ENCODE results near the gene EHBP1L1. TPM values are rescaled to one million over a fixed set of nuclear protein-coding genes. Genes with fewer than 3 reads are reported as not detected.

Gene EHBP1L1
- total RNA-seq, 1 experiment from 2014 or later: 19.6 TPM

DNA sequence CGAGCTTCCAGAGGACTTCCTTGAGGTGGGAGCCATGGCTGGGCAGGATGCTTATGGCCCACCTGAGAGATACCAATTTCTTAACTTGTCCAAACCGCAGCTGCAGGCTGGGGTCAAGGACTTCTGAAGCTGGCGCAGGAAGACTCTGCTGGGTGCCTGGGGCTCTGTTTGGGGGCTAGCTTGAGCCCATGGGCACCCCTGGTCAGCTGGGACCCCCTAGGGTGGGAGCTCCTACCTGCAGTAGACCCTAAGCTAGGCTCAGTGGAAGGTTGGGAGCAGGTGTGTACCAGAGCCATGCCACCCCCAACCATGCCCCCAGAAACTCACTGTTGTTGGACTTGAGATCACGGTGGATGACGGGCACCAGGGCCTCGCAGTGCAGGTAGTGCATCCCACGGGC, 36.8 kb downstream of the EHBP1L1 start:
- BruUV-seq (replicated peaks): no TSS peak
- intact Hi-C loops (cut with micrococcal nuclease; ENCODE audit: unreplicated experiment): no loop called here
- no peak for DNase-seq
- Mint-ChIP-seq H3K27ac (ENCODE audit: unreplicated experiment) (peak overlapping the region; percentile 72), H3K36me3 (ENCODE audit: insufficient read depth, unreplicated experiment) (peaks cover 59% of the 10 kb centered on the region), H3K9me3 (ENCODE audit: unreplicated experiment) (no peaks in the 10 kb centered on the region), H3K4me3 (ENCODE audit: unreplicated experiment) (peak overlapping the region; percentile 96), H3K27me3 (ENCODE audit: insufficient read depth, unreplicated experiment) (no peaks in the 10 kb centered on the region), H3K4me1 (ENCODE audit: low read depth, unreplicated experiment) (peaks cover 31% of the 10 kb centered on the region)
- ChIA-PET POLR2A (interaction anchor here (0.7 kb wide), 1 partner anchor 40 kb away, joined by 3 read pairs; the partner anchor contains the start of gene FAM89B), CTCF (interaction anchor here (0.5 to 1.0 kb wide), 2 partner anchors 18 to 60 kb away, joined by 3 to 4 read pairs; no protein-coding TSS in a partner anchor)
- no peaks in the 10 kb centered on the region for H3K27me3 ChIP-seq (replicated peaks; ENCODE audit: control insufficient read depth, insufficient read depth, low read length)
- peak overlapping the region; percentile 91 for H3K4me3 ChIP-seq (ENCODE audit: low read depth, low read length)
- H3K9me3 ChIP-seq: no peaks in the 10 kb centered on the region
- peaks cover 7% of the 10 kb centered on the region for H3K36me3 ChIP-seq (ENCODE audit: control insufficient read depth, insufficient read depth, low read length)
- TF ChIP-seq, protein P1, sequence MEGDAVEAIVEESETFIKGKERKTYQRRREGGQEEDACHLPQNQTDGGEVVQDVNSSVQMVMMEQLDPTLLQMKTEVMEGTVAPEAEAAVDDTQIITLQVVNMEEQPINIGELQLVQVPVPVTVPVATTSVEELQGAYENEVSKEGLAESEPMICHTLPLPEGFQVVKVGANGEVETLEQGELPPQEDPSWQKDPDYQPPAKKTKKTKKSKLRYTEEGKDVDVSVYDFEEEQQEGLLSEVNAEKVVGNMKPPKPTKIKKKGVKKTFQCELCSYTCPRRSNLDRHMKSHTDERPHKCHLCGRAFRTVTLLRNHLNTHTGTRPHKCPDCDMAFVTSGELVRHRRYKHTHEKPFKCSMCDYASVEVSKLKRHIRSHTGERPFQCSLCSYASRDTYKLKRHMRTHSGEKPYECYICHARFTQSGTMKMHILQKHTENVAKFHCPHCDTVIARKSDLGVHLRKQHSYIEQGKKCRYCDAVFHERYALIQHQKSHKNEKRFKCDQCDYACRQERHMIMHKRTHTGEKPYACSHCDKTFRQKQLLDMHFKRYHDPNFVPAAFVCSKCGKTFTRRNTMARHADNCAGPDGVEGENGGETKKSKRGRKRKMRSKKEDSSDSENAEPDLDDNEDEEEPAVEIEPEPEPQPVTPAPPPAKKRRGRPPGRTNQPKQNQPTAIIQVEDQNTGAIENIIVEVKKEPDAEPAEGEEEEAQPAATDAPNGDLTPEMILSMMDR (IDR thresholded peaks at IDR 0.05; ENCODE audit: insufficient read depth in 1 of 2, low read depth in 1 of 2, low read length in 1 of 2, severe bottlenecking in 1 of 2, unreplicated experiment in 1 of 2): no peak
- H3K4me1 ChIP-seq: peaks cover 23% of the 10 kb centered on the region

DNA sequence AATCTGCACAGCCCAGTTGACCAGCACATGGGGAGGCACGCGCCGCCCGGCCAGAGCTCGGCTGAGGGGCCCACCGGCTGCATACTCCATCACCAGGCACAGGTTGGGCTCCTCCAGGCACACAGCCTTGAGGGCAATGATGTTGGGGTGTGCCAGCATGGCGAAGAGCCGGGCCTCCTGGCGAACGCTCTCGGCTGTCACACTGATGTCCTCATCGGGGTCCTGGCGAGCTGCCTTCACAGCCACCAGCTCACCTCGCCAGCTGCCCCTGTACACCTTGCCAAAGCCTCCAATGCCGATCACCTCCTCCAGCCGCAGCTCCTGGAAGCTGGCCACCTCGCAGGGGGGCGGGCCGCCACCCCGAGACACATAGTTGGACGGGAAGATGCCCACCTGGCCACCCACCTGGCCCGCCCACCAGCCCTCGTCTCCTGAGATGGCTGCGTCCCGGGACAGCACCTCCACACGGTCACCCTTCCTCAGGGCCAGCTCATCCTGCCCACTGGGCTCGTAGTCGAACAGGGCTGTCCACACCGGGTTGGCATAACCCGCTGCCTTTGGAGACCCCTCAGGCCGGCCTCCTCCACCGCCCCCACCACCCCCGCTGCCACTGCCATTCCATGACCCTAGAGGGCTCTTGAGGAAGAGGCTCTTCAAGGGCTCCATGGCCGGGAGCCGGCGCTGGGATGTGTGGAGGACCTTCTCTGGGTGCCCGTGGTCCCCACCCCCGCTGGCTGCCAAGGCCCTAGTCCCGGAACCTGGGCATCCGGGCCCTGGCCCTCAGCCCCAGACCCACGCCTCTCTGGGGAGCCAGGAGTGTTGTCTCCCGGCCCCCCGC, 37.5 kb downstream of the EHBP1L1 start:
- TF ChIP-seq, protein P1 (IDR thresholded peaks at IDR 0.05; ENCODE audit: insufficient read depth in 1 of 2, low read depth in 1 of 2, low read length in 1 of 2, severe bottlenecking in 1 of 2, unreplicated experiment in 1 of 2): no peak
- ChIA-PET CTCF (interaction anchor here (0.5 to 1.0 kb wide), 2 partner anchors 19 to 60 kb away, joined by 3 to 4 read pairs; no protein-coding TSS in a partner anchor), POLR2A (interaction anchor here (0.7 kb wide), 1 partner anchor 29 kb away, joined by 3 read pairs; no protein-coding TSS in a partner anchor)
- H3K4me1 Mint-ChIP-seq (ENCODE audit: low read depth, unreplicated experiment): peaks cover 31% of the 10 kb centered on the region
- intact Hi-C loops (cut with micrococcal nuclease; ENCODE audit: unreplicated experiment): no loop called here
- no peak for DNase-seq
- BruUV-seq (replicated peaks): TSS peak; percentile 38
- H3K27ac Mint-ChIP-seq (ENCODE audit: unreplicated experiment): peak overlapping the region; percentile 96
- no peaks in the 10 kb centered on the region for H3K9me3 Mint-ChIP-seq (ENCODE audit: unreplicated experiment)
- H3K27me3 Mint-ChIP-seq (ENCODE audit: insufficient read depth, unreplicated experiment): no peaks in the 10 kb centered on the region
- Histone ChIP-seq H3K27me3 (replicated peaks; ENCODE audit: control insufficient read depth, insufficient read depth, low read length) (no peaks in the 10 kb centered on the region), H3K36me3 (ENCODE audit: control insufficient read depth, insufficient read depth, low read length) (peaks cover 7% of the 10 kb centered on the region), H3K9me3 (no peaks in the 10 kb centered on the region), H3K4me3 (ENCODE audit: low read depth, low read length) (peak overlapping the region; percentile 91), H3K4me1 (peaks cover 17% of the 10 kb centered on the region)
- peak overlapping the region; percentile 96 for H3K4me3 Mint-ChIP-seq (ENCODE audit: unreplicated experiment)
- peaks cover 57% of the 10 kb centered on the region for H3K36me3 Mint-ChIP-seq (ENCODE audit: insufficient read depth, unreplicated experiment)

DNA sequence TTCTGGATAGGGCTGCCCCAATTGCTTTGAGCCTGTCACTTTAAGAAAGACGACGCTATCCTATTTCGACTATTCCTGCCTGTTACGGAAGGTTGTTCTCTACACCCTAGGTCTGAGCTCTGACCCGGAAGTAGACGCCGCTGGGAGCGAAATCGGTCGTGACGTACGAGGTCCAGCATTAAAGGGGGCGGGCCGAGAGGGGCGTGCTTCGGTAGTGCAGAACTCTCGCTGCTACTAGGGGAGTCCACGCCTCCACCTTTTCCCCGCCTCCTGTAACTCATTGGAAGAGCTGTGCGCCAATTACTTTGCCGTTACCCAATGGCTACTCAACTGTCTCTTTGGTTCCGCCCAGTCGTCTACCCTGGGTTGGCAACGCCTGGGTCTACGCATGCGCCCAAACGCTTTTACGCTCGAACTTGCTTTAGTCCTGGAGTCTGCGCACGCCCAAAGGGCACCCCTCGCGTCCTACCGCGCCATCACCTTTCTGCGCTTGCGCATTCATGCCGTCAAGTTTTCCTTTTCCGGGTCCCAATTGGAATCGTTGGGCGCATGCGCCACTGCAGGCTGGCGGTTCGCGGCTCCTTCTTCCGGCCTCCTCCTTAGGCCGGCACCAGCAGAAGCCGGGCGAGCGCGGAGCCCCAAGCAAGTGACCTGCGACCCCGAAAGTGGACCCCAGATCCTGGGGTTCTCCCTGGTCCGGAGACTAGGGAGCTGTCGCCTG, 39.5 kb downstream of the EHBP1L1 start, which contains the start of gene PCNX3:
Gene PCNX3 (plus strand): TSS at position 548 of the 721 bp plus-strand sequence. CDS start 536 bp downstream, outside the sequence.
- intact Hi-C loops (cut with micrococcal nuclease; ENCODE audit: unreplicated experiment): loop anchor here (1.0 to 2.0 kb wide), 4 partner anchors 8 to 47 kb away; partner anchors contain the start of genes FAM89B and RELA
- Mint-ChIP-seq H3K9me3 (ENCODE audit: unreplicated experiment) (no peaks in the 10 kb centered on the region), H3K27ac (ENCODE audit: unreplicated experiment) (peak within 1 kb of the TSS; percentile 96), H3K4me1 (ENCODE audit: low read depth, unreplicated experiment) (peaks cover 24% of the 10 kb centered on the region), H3K27me3 (ENCODE audit: insufficient read depth, unreplicated experiment) (no peaks in the 10 kb centered on the region), H3K36me3 (ENCODE audit: insufficient read depth, unreplicated experiment) (peaks cover 64% of the 10 kb centered on the region), H3K4me3 (ENCODE audit: unreplicated experiment) (peak within 1 kb of the TSS; percentile 96)
- Histone ChIP-seq H3K27me3 (replicated peaks; ENCODE audit: control insufficient read depth, insufficient read depth, low read length) (no peaks in the 10 kb centered on the region), H3K4me3 (ENCODE audit: low read depth, low read length) (peak within 1 kb of the TSS; percentile 91), H3K9me3 (no peaks in the 10 kb centered on the region), H3K4me1 (peaks cover 17% of the 10 kb centered on the region), H3K36me3 (ENCODE audit: control insufficient read depth, insufficient read depth, low read length) (peaks cover 8% of the 10 kb centered on the region)
- TF ChIP-seq, protein P1 (IDR thresholded peaks at IDR 0.05; ENCODE audit: insufficient read depth in 1 of 2, low read depth in 1 of 2, low read length in 1 of 2, severe bottlenecking in 1 of 2, unreplicated experiment in 1 of 2): no peak
- ChIA-PET POLR2A (interaction anchor here (0.5 to 1.3 kb wide), 12 partner anchors 8 to 1641 kb away, joined by 3 to 11 read pairs (median 4); partner anchors contain the start of genes COX8A, MUS81, NEAT1 and RELA), CTCF (interaction anchor here (0.7 to 1.8 kb wide), 11 partner anchors 22 to 275 kb away, joined by 3 to 8 read pairs (median 3); partner anchors contain the start of genes CCDC85B, FAM89B, FIBP and ZNRD2)
- no TSS peak for BruUV-seq (replicated peaks)
- DNase-seq: peak; percentile 100
